Inflammatory macrophage treated with lipopolysaccharide for 1 hour (primary cell): ENCODE measurements around the gene TMEM232.
"Not testable (repeated sequence)": the region's sequence is repeated elsewhere in the genome, so short reads cannot be mapped to it uniquely, and the experiment has no call there.

Experiments
- DNase-seq, 2 donors: peaks; one replicate each; pipeline ENCODE4 v3.0.0-alpha.2; 2020 to 2022

Gene TMEM232

DNA sequence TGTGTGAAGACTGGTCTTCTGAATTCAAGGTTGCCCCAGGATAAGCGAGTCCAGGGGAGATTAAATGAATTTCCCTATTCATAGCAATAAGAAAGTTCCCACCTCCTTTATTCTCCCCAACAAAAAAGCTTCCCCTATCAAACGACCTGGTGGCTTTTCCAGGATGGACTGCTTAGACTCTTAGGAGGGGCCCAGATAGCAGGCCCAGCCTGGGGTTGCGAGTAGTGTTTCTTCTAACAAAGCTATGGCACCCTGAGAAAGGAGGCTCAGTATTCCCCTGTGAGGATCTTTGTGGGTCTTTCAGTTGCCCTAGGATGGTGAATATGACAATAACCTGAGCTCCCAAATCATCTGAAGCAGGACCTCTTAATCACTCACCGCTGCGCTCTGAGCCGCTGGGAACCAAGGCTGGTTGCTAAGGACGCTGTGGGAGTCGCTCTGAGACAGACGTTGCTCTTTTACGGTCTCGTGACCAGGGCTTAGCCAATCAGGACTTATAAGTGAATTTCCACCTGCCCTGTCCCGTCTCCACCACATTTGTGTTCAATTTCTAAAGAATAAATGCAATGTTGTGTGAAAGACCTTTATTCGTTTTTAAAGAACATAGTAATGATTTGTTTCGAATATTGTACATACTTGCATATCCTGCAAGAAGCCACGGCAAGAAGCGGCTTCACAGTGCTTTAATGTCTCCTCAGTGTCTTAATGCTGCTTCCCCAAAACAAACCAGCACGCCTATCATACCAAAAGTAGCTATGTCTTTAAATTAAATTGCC is at the start of gene TMEM232:
Gene TMEM232 (minus strand): TSS at position 423 of the 776 bp plus-strand sequence. CDS start 59,319 bp downstream, outside the sequence.
- peak; percentile 76 to 77 for DNase-seq

GRCh38 chr5:110770286-110770685 is 43.8 kb upstream of the TMEM232 start:
- DNase-seq: no peak

GRCh38 chr5:110769000-110769681 is 42.7 kb upstream of the TMEM232 start:
- no peak for DNase-seq

DNA sequence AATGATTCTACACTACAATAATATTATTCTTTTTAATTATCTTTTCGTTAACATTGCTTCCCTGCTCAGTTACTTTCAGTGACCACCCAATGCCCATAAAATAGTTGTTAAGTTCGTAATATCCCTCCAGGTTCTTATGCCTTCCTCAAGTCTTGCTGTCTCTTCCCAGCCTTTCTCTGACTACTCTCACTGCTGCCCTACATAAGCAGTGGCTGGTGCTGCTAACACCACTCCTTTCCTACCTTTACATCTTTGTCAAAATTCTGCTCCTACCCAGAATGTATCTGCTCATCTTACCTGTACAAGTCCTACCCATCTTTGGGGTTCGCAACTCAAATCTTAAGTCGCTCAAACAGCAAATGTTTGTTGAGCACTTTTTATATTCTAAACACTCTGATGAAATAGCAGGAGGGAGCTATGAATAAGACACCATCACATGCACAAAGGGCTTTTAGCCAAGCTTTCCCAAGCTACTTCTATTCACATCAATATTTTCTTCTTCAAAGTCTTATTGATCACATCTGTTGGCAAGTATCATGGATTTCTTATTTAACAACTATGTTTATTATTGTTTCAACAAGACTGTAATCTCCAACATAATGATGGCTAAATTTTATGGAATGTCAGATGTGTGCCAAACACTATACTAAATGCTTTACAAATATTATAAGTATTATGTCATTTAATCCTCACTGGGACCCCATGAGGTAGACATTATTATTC is 41.8 kb upstream of the TMEM232 start:
- DNase-seq: no peak

- no peak for DNase-seq
Measured at GRCh38 chr5:110760158-110760557, 33.7 kb upstream of the TMEM232 start.

DNA sequence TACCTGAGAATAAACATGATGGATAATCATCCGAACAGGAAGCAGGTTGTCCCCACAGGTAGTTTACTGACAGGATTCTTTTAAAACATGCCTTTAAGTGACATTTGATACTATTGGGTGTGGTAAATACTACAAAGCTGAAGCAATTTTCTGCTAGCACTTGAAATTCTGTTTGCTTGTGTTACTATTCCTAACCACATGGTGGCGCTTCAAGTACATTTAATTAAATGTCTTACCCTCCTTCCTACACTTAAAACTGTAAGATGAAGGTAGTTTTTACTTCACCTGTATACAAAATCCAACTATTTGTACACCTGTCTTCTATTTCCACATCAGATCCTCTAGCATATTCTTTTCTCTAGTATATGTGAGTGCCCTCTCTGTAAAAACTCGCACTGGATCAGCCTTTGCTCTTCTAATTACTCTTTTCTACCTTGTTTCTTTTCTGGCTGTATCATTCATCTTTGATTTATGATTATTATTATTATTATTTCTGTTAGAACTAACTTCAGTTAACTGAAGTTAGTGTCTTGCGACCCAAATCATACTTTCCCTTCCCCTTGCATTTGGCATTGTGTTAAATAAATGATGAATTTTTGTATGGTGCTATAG is 30.8 kb upstream of the TMEM232 start:
- peak; percentile 33 to 78 for DNase-seq

- no peak for DNase-seq
Measured at GRCh38 chr5:110754181-110754580, 27.7 kb upstream of the TMEM232 start.

DNA sequence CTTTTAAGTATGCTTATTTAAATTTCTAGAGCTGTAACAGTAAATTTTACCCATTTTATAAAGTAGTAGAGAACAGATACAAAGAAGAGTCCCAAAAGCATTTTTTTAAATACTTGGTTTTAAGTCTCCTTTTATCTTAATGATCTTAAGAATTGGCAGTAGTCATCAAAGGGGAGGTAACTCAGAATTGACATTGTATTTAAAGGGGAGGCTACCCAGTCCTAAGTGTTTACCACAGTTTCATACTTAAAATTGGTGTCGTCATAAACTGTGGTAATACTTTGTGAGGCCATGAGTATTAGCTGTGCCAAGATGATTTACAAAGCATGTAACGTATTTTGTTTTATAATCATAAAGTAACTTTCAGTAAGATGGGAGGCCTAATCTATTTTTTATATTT is 27.1 kb upstream of the TMEM232 start:
- DNase-seq: no peak

- DNase-seq: no peak
Measured at GRCh38 chr5:110752953-110753352, 26.5 kb upstream of the TMEM232 start.

DNA sequence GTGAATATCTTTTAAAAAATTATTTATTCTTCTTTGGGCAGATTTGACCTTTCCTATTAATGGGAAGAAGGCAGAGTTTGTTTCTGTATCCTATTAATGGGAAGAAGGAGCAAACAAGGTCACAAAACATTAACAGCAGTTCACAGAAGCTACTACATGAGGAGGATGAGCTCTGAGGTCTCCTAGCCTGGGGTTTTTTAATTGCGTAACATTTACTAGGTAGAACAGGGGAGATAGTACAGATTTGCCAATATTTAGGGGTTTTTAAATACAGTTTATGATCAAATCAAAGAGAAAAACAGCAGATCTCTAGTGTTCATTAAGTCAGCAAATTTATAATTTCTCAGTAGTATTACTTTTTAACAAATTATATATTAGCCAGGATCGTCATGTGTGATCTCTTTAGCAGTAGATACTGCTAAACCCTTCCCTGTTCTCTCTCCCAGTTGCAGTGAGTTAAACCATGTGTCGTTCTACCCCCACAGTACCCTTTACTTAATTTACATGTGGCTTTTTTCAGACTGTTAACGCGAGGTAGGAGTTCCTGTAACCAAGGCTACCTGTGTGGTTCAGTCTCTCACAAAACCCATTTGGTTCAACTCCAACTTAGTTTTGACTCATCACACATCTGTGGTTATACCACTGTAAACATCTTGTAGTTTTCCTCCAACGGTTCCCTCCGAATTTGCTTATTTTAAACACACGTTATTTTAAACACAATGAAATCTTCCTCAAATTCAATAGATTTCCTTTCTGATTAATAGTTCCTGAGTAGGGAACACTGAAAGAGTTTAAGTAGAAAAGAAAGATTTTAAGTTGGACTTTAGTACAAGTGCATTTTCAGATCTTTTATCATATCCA is 25.7 kb upstream of the TMEM232 start:
- DNase-seq: no peak

GRCh38 chr5:110738812-110739651 is 12.6 kb upstream of the TMEM232 start, which contains the start of gene SLC25A46:
Gene SLC25A46 (plus strand): TSS chr5:110739007. CDS start chr5:110739120, 113 bp downstream.
- peak; percentile 83 to 90 for DNase-seq

DNA sequence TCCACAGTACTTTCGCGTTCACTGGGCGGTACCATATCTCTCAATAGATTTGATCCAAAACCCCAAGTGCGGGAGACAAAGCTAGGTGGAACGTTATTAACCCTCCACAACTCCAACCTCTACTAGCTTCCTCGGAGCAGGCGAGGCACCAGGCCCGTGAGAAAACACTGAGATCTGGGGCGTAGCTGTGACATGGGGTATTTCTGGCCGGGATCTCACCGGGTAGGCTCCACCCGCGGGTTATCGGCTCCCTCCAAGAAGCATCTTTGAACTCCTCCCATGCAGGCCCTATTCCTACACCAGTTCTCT is 12.0 kb upstream of the TMEM232 start:
- no peak for DNase-seq

DNA sequence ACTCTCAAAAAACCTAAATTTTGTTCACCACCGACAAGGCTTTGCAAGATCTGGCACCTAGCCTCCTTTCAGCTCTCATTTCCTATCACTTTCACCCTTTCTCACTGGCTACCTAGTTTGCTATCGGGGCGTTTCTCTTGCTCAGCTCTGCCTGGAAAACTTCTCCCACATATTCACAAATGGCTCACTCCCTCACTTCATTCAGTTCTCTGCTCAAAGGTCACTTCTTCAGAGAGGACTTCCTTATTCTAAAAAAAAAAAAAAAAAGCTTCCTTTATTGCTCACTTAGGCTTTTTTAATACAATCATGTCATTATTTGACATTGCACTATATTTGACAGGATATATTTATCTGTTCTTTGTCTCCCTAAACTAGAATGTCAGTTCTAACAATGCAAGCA is 10.3 kb upstream of the TMEM232 start:
- DNase-seq: peak; percentile 42 to 66

DNA sequence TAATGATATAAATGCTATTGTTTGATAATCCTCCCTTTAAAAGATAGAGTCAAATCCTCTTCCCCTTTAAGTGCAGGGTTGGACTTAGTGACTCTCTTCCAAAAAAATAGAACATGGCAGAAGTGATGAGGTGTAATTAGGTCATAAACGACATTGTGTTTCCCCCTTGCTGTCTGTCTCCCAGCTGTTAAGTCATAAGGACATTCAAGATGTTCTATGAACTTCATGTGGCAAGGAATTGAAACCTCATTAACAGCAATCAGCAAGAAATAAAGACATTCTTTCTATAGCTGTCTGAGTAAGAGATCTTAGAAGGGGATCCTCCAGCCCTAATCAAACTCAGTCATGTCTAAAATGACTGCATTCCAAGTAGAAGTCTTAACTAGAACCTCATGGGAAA is 9.1 kb upstream of the TMEM232 start:
- no peak for DNase-seq

- no peak for DNase-seq
Measured at GRCh38 chr5:110734101-110734500, 7.6 kb upstream of the TMEM232 start.

DNA sequence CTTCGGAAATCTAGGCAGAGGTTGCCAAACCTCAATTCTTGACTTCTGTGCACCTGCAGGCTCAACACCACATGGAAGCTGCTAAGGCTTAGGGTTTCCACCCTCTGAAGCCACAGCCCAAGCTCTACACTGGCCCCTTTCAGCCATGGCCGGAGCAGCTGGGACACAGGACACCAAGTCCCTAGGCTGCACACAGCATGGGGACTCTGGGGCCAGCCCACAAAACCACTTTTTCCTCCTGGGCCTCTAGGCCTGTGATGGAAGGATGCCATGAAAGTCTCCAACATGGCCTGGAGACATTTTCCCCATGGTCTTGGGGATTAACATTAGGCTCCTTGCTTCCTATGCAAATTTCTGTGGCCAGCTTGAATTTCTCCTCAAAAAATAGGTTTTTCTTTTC is 5.0 kb upstream of the TMEM232 start:
- DNase-seq: not testable (repeated sequence)

DNA sequence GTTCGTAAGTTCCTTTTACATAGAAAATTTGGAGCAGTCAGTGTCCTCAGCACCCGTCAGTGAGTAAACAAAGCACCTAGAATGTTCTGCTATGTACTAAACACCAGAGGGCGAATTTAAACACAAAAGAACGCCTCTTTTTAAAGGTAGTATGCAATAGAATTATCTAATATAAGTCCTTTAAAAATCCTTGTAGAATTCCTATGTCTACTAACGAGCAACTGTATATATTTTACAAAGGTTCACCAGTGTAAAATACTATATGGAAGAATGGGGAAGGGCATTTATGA is 499 bp upstream of the TMEM232 start:
- DNase-seq: peak in 1 of 2 donors; percentile 7

GRCh38 chr5:110718311-110718710 is 8.2 kb downstream of the TMEM232 start:
- DNase-seq: no peak

DNA sequence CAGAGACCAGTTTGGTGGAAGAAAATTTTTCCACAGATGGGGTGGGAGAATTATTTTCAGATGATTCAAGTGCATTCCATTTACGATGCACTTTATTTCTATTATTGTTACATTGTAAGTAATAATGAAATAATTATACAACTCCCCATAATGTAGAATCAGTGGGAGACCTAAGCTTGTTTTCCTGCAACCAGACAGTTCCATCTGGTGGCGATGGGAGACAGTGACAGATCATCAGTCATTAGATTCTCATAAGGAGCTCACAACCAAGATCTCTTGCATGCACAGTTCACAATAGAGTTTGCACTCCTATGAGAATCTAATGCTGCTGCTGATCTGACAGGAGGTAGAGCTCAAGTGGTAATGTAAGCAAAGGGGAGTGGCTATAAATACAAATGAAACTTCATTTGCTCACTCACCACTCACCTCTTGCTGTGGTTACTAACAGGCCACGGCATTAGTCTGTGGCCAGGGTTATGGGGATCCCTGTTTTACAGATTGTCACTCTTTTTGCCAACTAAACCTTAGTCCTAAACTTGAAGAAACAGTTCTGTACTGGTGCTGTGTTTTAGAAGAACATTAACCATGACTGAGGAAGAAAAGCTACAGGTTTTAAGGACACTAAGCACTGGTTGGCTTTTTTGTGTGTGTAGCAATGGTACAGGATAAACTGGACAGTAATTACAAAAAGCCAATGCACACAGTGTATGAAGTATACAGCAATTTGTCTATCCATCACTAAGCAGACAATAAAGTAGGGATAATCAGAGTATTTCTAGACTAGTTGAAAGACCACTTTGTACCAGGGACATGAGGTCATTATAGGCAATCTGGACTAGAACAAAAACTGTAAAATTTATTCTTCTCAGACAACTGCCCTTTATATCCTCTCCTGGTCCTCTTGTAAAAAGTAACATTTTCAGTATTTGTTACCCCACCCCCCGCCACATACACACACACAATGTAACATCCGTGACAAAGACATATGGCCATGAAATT is 9.9 kb downstream of the TMEM232 start:
- DNase-seq: no peak

DNA sequence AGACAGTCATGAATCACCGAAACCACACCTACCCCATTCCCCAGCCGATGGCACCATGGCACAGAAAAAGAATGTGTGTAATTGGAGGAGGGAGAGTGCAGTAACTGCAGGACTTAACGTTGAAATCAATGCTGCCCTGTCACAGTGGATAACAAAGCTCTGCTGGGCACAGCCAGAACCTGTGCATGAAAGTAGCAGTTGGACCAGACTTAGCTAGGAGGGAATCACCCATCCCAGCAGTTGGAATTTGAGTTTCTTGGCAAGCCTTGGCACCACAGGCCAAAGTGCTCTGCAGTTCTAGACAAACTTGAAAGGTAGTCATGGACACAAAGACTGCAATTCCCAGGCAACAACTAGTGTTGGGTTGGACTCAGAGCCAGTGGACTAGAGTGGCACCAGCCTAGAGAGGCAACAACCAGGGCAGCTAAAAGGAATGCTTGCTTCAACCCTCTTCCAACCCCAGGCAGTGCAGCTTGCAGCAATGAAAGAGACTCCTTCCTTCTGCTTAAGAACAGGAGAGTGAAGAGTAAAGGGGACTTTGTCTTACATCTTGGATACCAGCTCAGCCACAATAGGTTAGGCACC is 19.1 kb downstream of the TMEM232 start:
- DNase-seq: no peak
